ENCODE measurements around the gene GPR75.

Gene GPR75

GRCh38 chr2:53820048-53820447, 39.7 kb downstream of the GPR75 start:
- in situ Hi-C loops (cut with HindIII; ENCODE audit: low pct_ligation_motif_present, low pct_unique_long_range_greater_than_20kb, low sequenced_read_pairs) = no loop called here
- DNase-seq = no peak

DNA sequence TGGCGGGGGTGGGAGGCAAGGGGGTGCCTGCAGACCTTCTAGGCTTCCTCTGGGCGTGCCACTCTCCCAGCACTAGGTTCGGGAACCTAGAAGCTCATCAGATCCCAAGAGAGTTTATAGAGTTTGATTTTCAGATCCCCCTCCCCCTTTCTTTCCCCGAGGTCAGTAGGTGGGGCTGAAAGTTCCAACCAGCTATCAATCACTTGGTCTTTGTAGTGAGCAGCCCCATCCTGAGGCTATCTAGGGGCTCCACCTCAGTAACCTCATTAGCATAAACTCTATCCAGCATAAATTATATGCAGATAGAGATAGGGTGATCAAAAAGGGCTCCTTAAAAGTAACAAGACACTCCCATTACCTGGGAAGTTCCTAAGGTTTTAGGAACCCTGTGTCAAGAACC, 40.1 kb downstream of the GPR75 start:
- in situ Hi-C loops (cut with HindIII; ENCODE audit: low pct_ligation_motif_present, low pct_unique_long_range_greater_than_20kb, low sequenced_read_pairs) = no loop called here
- no peak for DNase-seq

GRCh38 chr2:53818854-53819435, 40.8 kb downstream of the GPR75 start:
- in situ Hi-C loops (cut with HindIII; ENCODE audit: low pct_ligation_motif_present, low pct_unique_long_range_greater_than_20kb, low sequenced_read_pairs) = no loop called here
- no peak for DNase-seq

DNA sequence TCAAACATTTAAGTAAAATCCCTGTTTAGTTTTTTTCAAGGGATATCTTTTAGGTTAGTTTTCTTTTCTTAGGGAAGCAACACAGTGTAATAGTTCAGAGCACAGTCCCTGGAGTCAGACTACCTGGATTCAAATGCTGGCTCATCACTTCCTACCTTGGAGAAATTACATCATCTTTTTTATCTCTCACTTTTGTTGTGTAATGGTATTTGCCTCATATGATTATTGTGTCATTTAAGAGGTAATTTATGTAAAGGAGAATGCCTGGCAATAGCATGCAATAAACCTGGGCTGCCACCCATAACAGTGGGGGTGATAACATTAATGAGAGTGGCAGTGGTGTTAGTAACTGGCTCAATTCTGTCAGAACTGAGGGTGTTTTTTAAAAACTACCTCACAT, 46.6 kb downstream of the GPR75 start:
- in situ Hi-C loops (cut with HindIII; ENCODE audit: low pct_ligation_motif_present, low pct_unique_long_range_greater_than_20kb, low sequenced_read_pairs) = no loop called here
- no peak for DNase-seq

GRCh38 chr2:53811601-53812000, 48.2 kb downstream of the GPR75 start:
- in situ Hi-C loops (cut with HindIII; ENCODE audit: low pct_ligation_motif_present, low pct_unique_long_range_greater_than_20kb, low sequenced_read_pairs) = no loop called here
- no peak for DNase-seq
